ENCODE measurements around the gene SLC28A1.

GRCh38 chr15:84883466-84883865 is 996 bp upstream of the SLC28A1 start:
- TF ChIP-seq JUND (IDR thresholded peaks at IDR 0.05) (no peak), EZH2phosphoT487 (IDR thresholded peaks at IDR 0.05; ENCODE audit: borderline replicate concordance, low read depth) (no peak)

Measured in SK-N-SH (cell line).